Measurements from ENCODE around the gene ARID1A.
A peak's percentile ranks its signal among the peaks of the same experiment; 100 is the strongest.
"Not testable (repeated sequence)": the region's sequence is repeated elsewhere in the genome, so short reads cannot be mapped to it uniquely, and the experiment has no call there.

ARID1A gene

DNA sequence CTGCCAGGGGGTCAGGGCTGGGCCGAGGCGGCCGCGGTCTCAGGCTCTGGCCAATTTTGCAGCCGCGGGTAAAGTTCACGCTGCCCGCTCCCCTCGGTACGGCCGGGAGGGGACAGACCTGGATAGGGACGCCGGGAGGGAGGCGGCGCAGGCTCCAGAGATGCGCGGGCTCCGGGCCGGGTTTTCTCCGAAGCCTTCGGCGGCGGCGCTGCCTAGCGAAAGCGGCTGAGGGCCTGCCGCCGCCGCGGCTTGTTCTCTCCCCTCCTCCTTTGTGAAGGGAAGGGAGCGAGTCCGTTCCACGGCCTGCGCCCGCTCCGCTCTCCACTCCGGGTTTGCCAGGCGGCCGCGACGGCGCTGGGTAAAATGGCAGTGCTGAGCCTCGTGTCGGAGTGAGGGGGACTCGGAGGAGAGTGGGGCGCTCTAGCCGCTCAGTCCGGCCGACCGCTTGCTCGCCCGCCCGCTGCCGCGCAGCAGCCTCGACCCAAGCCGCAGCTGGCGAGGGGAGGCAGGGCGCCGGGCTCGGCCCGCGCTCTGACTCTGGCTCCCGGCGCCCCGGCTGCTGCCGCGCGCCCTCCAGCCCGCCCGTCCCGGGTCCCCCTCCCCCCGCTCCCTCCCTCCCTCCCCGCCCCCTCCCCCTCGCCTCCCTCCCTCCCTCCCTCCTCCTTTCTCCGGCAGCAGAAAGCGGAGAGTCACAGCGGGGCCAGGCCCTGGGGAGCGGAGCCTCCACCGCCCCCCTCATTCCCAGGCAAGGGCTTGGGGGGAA is at the start of gene ARID1A:
Gene ARID1A, plus strand, starts transcription at position 660 of the 763 bp plus-strand sequence. CDS start 389 bp downstream, outside the sequence.
- peak; percentile 72 for DNase-seq

DNA sequence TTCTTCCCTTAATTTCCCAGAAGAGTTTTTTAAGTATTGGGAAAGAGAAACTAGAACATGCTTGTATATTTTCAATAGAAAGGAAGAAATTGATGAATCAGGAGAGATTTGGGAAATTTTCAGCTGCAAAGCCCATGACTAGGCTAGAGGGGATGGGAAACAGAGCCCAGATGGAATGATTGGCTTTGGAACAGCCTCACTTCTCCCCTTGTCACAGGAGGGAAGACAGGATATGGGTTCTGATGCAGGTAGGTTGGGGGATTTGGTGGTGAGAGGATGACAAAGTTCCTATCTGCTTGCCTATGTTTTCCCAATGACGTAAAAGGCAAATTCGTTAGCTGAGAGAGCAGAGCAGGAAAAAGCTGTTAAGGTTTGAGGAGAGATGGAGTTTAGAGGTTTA is 31.0 kb upstream of the ARID1A start:
- DNase-seq: no peak

DNA sequence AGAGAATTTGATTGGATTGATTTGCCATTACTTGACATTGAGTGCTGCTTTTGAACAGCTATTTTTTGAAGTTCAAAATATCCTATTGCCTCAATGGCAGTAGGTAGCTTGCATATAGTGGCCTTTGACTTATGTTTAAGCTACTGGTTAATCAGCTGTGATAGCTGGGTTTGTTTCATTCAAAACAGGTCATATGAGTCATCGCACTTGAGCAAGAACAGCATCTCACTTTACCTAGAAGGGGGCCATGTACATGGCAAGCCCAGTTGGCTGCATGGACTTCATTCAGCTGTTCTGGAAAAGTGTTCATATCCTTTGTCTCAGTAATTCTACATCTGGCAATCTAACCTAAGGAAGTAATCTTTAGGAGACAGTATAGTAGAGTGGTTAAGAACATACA is 29.0 kb upstream of the ARID1A start:
- no peak for DNase-seq

DNA sequence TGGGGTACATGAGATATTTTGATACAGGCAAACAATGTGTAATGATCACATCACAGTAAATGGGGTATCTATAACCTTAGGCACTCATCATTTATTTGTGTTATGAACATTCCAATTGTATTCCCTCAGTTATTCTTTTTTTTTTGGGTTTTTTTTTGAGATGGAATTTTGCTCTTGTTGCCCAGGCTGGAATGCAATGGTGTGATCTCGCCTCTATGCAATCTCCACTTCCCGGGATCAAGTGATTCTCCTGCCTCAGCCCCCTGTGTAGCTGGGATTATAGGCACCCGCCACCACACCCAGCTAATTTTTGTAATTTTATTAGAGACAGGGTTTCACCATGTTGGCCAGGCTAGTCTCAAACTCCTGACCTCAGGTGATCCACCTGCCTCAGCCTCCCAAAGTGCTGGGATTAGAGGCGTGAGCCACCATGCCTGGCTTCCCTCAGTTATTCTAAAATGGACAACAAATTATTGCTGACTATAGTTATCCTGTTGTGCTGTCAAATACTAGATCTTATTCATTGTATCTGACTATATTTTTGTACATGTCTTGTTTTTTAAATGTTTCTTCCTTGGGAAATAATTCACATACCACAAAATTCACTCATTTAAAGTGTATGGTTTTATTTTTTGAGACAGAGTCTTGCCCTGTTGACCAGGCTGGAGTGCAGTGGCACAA is 27.6 kb upstream of the ARID1A start:
- DNase-seq: not testable (repeated sequence)

DNA sequence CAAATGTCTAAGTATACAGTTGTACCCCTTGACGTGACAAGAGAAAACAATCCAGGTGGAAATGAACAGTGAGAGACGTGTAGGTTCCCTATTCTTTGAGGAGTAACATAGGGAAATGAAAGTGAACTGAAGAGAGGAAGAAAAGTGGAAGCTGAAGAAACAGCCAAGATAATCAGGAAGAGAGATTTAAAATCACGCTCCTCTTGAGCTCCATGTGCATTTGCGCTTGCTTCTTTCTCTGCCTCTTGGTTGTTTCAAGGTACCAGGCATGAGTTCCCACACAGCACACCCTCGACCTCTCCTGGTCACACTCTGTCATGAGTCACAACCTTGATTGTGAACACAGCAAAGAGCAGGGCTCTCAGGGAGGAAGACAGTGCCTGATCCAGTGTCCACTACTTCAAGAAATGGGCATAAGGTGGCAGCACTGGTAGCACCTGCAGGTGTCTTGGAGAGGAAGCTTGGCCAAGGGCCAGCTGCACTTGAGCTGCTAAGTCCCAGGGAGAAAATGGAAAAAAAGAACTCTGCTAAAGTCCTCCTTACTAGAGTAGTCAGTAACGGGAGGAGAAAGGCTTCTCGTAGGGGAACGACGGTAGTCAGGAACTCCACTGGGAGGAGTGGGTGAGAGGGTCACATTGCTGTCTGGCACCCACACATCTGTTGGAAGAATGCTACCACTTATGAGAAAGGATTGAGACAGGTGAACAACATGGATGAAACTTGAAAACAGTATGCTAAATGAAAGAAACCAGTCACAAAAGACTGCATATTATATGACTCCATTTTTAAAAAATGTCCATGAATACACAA is 18.3 kb upstream of the ARID1A start:
- peak; percentile 63 for DNase-seq

DNA sequence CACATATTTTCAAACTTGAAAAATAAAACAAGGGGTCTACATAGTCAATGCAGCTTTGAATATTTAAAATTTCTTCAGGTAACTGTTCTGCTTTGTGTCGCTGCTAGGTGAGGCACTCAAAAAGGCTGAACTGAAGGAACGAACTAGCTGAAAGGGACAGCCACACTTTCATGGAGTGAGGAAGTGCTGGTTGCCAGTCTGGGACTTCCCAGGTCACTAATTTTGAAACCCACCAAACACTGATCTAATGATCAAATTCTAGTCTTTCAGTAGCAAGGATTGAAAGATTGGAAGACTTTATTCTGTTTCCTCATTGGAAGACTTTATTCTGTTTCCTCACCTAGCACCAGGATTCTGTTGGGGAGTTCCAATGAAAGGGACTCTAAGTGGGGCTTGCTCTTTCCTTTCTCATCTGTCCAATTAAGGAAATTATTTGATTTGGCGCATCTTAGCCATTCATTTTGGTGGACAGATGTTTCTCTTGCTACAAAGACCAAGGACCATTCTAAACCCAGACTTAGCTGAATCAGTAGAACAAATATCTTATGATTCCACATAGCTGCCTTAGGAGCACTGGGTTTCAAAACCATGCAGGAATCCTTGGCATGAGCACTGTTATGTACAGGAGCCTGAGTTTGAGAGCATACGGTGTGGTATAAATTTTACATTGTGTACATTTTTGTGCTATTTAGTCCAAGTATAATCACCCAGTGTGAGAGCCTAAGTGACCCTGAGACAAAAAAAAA is 10.9 kb upstream of the ARID1A start:
- DNase-seq: no peak

DNA sequence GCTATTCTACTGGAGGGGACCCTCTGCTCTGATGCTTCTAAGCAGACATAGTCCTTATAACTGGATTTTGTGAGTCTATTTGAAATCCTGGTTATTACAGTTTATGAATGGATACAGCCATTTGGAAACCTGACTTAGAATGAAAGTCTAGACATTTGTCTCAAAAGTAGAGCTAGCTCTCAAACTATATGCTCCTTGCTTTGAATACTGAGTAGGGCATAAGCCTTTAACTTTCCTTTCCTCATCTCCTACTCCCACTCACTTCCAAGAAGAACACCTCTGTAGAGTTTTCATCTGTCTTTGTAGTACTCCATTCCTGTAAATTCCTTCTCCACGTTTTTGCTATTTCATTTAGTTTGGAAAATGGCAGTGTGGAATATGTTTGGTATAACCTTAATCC is 9.0 kb upstream of the ARID1A start:
- no peak for DNase-seq

DNA sequence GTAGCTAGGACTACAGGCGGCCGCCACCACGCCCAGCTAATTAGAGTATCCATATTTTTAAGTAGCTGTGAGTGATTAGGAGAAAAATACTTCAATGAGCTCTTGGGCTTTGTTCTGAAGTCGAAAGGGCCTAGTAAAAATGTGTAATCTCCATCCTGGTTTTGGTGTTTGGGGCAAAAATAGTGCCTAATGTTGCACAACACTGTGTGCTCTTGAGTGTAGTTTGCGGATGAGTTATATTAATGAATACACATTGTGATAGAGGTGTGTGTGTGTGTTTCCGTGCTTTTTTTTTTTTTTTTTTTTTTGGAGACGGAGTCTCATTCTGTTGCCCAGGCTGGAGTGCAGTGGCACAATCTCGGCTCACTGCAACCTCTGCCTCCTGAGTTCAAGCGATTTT is 6.3 kb upstream of the ARID1A start:
- DNase-seq: no peak

DNA sequence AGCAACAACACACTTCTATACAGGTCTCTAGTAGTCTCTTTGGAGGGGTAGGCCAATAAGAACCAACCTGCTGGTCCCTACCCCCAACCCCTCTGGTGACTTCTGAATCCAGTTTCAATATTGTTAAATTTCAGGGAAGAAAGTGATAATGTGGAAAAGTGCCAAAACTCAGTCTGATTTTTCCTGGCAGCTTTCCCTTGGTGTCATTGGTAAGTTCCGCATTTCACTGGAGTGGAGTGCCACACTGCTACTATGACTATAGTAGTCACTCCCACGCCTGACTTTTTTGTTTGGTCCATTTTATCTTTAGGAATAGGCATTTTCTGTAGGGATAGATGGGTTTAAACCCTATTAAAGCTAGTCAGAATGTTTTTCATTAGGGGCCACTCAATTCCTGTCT is 5.7 kb upstream of the ARID1A start:
- DNase-seq: no peak

DNA sequence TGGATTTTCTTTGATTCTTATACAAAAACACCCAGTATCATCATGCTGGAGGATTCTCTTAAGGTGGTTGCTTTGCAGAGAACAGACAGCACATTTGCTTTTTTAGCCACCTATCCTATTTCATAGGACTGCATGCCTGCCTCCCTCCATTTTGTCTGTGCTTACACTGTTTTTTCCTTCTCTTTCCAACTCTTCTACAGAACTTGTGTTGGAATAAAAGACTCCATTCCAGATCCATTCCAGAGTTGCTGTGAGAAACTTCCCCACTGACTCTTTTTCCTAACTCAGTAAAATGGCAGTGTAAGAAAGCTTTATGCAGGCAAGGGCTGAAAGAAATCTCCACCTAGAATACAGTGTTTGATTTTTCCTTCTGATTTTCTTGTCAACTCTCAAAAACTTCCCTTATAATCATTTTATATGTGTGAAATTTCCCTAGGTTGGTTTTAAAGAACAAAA is 5.2 kb upstream of the ARID1A start:
- DNase-seq: no peak

DNA sequence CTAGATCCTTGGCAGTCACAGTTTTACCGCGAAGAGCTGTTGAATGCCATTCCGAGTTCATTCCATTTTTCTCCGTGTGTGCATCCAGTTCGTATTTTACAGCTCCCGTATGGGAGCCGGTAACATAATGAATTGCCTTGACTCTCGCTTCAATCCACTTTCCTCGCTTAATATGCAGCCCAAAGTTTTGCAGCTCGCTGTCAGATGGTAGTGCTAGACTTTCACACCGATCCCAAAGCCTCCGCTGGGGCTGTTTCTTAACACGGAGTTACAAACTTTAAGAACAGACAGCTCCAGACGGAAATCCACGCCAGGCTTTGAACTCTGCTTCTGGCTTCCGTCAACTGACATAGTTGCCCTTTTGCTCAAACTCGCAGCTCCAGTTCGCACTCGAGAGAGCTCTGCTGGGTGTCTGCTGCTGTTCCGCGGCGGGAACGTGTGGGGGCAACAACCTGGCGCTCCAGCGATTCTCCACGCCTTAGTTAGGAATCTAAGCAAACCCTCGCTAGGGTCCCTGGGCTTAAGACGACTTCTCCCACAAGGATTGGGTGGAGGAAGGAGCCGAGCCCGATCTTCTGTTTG is 3.5 kb upstream of the ARID1A start:
- peak; percentile 94 for DNase-seq

DNA sequence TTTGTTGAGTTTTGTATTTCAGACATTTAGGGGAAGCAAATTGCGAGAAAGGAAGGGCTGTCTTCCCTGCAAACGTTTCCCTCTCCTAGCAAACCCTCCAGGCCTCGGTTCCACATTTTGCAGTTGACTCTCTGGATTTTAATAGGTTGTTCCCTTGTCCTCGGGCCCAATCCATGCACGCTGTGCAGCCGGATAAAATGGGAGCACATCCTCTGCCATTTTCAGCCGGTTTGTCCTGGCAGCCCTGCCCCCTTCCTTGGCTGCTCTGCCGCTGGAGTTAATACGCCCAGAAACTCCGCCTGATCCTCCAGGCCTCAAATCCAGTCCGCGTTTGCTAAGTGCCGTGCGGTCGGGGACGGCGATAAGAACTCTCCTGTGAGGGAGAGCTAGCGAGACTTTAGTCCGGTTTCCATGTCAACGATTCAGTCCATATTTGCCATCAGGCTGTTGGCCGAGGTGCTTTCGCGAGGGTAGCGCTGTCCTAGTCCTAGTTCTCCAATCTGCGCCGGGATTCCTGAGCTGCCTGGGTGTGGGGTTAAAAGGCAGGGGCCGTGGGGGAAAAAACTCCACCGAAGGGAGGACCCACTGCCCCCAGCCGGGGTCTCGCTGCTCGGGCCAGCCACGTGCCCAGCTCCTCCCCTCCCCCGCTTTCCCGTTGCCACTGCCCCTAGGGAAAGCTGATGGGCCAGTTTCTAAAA is 2.9 kb upstream of the ARID1A start:
- peak; percentile 89 for DNase-seq

DNA sequence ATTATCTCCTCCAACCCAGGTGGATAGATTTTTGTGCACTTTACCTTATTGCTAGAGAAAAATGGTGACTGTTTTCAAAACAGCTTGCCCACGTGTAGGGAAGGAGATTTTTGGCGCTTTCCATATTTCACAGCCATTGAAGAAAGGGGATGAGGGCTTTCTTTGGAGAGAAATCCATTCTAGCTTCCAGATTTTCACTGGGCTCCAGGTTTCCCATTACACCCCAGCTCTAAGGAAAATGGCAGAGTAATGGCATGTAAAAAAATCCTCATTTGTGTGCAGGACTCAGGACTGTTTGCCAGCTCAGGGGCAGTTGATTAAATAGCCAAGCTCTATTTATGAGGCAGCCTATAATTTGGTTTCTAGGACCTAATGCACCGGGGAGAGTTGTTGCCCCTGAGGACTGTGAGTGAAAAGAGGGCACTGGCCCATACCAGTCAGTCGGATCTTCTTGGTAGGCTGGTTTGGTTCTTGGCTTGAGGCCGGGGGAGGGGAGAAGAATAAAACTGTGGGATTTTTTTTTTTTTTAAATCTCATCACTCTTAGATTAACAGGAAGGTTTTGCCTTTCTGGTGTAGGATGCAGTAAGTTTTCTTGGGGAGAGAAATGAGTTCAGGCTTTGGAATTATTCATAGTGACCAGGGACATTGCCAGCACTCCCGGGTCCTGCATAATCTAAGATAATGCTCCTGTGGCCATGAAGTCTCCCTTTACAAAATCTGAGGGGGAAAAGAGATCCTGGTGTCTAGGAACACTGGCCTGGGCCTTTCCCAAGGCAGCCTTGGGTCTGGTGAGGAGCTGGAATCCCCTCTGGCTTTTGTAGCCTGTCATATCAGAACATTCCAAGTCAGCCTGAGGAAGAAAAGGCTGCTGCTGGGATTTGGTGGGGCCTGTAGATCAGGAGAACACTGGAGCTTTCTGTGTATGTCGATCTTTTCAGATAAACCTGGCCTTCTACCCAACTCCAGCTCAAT is 1.9 kb upstream of the ARID1A start:
- no peak for DNase-seq

DNA sequence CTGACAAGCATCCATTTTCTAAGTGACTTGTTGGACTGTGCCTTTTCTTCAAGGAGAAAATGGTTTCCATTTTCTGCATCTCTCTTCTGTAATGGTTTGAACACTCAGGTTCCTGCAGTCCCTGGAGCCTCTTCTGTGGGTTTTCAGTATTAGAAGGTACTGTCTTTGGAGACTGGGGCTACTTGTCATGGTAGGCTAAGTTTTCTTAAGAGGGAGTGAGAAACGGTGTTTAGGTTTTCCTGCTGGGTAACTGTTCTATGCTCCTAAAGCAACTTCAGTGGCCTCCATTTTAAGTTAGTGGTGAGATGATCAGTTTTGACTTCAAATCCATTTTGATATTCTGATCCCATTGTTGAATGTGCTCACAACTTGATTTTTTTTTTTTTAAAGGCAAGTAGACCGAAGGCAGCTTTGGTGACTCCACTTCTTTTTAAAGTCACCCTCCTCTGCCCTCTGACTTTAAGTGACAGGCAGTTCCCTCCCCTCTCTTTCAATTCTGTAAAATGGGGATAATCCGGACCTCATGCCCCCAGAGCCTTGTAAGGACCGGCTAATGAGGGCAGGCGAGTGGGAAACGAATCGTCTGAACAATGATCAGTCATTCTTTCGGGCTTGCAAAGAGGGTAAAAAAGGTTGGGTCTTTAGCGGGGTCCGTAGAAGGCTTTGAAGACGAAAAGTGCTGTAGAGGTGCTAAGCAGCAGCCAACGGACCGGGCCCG is 1.0 kb upstream of the ARID1A start:
- no peak for DNase-seq

DNA sequence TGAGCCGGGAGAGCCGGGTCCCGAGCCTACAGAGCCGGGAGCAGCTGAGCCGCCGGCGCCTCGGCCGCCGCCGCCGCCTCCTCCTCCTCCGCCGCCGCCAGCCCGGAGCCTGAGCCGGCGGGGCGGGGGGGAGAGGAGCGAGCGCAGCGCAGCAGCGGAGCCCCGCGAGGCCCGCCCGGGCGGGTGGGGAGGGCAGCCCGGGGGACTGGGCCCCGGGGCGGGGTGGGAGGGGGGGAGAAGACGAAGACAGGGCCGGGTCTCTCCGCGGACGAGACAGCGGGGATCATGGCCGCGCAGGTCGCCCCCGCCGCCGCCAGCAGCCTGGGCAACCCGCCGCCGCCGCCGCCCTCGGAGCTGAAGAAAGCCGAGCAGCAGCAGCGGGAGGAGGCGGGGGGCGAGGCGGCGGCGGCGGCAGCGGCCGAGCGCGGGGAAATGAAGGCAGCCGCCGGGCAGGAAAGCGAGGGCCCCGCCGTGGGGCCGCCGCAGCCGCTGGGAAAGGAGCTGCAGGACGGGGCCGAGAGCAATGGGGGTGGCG is 371 bp downstream of the ARID1A start:
- no peak for DNase-seq

DNA sequence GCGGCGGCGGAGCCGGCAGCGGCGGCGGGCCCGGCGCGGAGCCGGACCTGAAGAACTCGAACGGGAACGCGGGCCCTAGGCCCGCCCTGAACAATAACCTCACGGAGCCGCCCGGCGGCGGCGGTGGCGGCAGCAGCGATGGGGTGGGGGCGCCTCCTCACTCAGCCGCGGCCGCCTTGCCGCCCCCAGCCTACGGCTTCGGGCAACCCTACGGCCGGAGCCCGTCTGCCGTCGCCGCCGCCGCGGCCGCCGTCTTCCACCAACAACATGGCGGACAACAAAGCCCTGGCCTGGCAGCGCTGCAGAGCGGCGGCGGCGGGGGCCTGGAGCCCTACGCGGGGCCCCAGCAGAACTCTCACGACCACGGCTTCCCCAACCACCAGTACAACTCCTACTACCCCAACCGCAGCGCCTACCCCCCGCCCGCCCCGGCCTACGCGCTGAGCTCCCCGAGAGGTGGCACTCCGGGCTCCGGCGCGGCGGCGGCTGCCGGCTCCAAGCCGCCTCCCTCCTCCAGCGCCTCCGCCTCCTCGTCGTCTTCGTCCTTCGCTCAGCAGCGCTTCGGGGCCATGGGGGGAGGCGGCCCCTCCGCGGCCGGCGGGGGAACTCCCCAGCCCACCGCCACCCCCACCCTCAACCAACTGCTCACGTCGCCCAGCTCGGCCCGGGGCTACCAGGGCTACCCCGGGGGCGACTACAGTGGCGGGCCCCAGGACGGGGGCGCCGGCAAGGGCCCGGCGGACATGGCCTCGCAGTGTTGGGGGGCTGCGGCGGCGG is 1.0 kb downstream of the ARID1A start:
- DNase-seq: no peak

DNA sequence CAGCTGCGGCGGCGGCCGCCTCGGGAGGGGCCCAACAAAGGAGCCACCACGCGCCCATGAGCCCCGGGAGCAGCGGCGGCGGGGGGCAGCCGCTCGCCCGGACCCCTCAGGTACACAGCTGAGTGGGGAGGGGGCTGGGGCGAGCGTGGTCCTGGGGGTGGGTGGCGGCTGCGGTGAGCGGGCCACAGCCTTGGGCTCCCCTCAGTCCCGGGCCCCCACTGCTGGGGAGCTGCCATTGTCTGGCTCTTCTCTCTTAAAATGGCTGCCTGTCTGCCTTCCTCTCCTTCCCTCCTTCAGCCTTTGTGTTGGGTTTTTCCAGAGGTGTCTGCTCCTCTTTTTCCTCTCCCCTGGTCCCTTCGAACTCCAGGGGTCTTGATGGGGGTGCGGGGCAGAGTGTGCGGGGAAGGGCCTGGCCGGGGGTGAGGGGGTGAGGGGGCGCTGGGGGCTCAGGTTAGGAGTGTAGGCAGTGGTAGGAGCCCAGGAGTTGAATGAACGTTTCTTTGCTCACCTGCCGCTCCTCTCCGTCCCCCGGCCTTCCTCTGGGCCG is 1.7 kb downstream of the ARID1A start:
- no peak for DNase-seq

Data from NCI-H1417 treated with DMSO at 0.1 percent for 48 hours (cell line).